GM10266 (cell line): Measurements from ENCODE around the gene TBC1D16.

Source experiments
- DNase-seq: peaks from one replicate; pipeline ENCODE4 v3.0.0; 2012; ENCODE audit errors: extremely low spot score
- TF ChIP-seq, protein P1 (sequence below): IDR thresholded peaks from 2 replicates; pipeline ENCODE4 v1.5.1; 2012; ENCODE audit warnings: mild to moderate bottlenecking, low read depth; ENCODE audit not compliant: control insufficient read depth, insufficient read depth; ENCODE audit errors: missing control alignments

TBC1D16 gene

DNA sequence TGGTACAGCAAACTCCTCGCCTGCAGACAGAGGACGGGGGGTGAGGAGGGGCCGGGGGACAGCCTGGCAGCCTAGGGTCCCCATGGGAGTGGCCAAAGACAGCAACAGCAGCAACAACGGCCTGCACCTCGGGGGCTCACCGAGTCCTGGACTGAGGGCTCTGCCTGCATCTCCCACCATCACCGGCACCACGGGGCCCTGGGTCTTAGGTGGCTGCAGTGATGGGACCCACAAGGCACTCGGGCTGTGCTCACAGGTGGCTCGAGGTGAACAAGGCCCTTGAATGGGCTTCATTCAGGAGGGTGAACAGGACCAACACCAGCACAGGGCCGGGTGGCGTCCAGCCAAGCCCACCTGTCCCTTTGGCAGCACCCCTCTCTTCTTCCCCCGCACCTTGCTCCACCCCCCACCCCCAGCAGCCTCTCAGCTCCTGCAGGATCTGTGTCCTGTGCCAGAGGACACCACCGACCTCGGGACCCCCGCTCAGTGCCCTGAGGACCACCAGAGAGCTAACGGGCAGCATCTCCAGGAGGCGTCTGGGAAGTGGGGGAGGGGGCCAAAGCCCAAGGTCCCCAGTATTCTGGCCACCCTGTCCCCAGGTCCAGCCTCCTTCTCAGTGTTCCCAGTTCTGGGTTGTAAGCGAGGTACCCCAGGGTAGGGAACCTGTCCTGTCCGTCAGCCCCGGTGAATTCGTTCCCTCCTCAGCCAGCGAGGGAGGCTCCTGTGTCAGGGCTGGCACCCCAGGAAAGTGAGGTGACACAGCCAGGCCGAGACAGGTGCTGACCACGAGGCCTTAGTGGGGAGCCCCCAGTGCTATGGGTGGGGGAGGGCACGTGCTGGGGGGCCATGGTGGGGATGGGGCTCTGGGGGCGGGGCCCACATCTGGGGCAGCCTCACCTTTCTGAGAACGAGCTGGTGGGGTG is 94.3 kb downstream of the TBC1D16 start:
- TF ChIP-seq, protein P1, sequence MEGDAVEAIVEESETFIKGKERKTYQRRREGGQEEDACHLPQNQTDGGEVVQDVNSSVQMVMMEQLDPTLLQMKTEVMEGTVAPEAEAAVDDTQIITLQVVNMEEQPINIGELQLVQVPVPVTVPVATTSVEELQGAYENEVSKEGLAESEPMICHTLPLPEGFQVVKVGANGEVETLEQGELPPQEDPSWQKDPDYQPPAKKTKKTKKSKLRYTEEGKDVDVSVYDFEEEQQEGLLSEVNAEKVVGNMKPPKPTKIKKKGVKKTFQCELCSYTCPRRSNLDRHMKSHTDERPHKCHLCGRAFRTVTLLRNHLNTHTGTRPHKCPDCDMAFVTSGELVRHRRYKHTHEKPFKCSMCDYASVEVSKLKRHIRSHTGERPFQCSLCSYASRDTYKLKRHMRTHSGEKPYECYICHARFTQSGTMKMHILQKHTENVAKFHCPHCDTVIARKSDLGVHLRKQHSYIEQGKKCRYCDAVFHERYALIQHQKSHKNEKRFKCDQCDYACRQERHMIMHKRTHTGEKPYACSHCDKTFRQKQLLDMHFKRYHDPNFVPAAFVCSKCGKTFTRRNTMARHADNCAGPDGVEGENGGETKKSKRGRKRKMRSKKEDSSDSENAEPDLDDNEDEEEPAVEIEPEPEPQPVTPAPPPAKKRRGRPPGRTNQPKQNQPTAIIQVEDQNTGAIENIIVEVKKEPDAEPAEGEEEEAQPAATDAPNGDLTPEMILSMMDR = no peak
- DNase-seq = no peak

DNA sequence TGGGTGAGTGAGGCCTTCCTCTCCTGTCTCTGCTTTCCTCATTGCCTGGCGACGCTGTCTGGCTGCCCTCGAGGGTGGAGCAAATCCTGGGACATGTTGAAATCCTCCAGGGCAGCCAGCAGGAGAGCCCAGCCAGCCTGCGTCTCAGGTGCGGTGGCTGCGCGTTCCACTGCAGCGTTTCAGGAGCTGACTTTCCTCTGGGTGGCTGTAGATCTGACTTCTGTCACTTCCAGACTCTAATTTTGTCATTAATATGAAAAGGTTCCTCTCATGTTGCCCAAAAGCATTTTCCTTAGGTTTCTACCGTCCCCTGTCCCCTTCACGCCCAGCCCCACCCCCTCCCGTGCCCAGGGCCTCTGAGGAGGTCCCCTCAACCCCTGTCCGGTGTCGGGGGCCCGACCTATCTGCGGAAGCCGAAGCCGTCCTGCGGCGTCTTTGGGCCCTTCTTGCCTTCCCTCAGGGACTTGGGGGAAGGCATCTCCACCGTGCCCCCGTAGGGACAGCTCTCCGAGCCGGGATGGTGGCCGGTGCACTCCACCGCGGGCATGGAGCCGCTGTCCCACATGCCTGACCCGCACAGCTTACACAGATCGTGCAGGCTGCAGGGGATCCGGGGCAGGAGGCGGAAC is 95.1 kb downstream of the TBC1D16 start:
- TF ChIP-seq, protein P1 = no peak
- no peak for DNase-seq

DNA sequence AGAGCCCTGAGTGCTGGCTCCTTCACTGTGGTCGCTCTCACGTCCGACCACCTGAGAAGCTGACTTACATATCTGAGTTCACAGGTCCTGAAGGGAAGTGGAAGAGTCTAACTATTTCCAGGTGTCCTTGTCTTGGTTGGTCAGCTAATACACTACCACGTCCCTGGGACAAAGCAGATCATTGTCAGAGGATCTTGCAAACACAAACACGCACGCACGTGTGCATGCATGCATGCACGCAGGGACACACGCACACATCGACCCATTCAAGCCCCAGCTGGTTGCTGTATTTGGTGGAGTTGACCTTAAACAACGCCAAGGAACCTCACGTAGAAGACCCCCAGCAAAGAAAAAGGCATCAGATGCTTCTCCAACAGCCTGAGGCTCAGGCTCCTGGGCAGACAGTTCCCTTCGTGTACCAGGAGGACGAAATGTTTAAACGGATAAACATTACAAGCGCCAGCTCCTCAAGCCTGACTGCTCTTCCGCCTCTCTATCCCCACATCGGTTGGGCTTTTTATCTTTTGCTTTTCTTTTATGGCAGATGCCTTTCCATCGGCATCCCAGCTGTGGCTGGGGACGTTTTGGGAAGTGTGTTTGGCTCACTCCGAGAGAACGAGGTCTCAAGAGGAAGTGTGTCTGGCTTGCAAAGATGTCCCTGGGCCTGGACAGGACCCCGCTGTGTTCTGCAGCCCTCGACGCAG is 95.8 kb downstream of the TBC1D16 start:
- DNase-seq = no peak
- TF ChIP-seq, protein P1 = no peak

DNA sequence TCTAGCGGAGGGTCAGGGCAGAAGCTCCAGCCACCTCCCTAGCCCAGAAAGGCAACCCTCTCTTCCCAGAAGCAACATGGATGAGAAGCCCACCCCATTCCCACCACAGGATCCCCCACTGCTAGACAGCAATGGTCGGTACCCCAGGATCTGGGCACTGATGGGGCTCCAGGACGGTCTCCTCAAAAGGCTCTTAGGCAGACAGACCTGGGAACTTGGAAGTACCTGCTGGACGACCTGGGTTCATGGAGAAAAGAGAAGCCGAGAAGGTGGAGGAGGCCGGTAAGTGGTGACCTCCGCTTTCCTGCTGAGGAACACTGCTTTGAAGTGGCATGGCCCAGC is 96.6 kb downstream of the TBC1D16 start:
- no peak for DNase-seq
- TF ChIP-seq, protein P1 = no peak

DNA sequence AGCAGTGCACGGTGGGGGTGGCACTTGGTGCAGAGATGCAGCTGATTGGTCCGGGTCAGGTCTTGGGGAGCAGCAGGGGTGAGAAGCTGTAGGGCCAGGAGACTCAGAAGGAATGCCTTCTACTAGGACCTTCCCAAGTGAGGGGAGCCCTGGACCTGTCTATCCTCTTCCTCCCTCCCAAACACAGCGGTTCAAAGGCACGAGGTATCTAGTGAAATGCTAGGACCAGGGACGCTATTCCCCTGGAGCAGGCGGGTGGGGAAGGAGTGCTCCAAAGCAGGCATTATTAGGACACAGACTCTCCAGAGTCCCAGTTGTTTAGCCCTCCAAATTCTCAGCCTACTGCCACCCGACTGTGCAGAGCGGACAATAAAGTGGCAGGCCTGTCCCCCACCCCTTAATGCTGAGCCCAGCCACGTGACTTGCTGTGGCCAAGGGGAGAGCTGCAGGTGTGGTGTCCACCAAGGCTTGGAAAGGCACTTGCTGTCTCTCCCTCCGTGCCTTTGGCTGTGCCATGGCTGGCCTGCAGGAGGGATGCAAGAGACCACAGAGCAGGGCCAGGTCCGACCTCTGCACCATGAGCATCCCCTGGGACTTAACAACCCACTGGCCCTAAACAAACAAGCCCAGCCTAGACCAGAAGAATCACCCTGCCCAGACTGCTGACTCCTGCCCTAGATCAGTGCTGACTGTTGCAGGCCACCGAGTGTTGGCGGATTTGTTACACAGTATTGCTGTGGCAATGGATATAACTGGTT is 97.2 kb downstream of the TBC1D16 start:
- no peak for DNase-seq
- TF ChIP-seq, protein P1 = no peak

DNA sequence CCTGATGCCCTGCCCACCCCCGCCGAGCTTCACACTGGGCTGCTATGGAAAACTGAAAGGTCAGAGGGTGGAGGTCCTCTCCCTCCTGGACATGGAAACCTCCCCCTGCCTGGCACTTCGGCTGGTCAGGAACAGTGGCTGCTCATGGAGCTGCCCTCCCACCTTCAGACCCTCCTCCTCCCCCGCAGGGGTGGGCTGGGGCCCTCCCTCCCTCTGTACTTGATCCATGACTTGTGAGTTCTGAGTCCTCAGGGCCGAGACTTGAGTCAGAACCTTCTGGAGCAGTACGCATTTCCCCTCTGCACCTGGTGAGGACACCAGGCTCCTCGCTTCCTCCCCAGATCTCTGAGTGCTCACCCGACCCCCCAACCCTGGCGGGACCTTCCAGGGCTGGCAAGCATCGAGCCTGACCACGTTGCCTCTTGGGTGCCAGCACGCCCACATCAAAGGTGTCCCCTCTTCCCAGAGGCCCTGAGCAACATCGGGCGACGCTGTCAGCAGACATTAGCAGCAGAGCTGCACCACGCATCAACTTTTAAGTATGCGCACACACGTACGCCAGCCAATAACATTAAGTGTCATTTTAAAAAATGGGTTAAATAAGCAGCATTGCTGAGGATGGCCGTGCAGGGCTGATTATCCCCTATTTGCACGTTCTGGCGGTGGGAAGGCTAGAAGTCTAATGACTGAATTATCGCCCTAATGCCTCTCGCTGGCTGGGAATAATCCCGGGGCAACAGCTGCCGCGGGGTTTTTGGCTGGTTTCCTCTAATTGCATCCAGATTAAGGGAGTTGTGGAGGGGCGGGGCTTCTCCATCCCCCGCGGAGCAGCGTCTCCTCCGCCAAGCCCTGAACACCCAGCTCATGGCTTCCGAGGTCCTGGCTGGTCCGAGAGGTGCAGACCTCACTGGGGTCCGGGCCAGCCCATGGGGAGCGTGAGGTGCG is 98.0 kb downstream of the TBC1D16 start:
- TF ChIP-seq, protein P1 = no peak
- no peak for DNase-seq
